Chondrocyte (in vitro differentiated cells): ENCODE results near the gene CFHR2. TPM values are rescaled to one million over a fixed set of nuclear protein-coding genes. Genes with fewer than 3 reads are reported as not detected.
"Not testable (repeated sequence)": the region's sequence is repeated elsewhere in the genome, so short reads cannot be mapped to it uniquely, and the experiment has no call there.

Experiments
- DNase-seq: peaks from one replicate; pipeline ENCODE4 v3.0.0; 2021; ENCODE audit warnings: mixed read lengths, low spot score
- H3K27ac Mint-ChIP-seq: one replicate; pipeline ENCODE4 v1.8.0; 2021; ENCODE audit warnings: mild to moderate bottlenecking, moderate library complexity, mixed read lengths; ENCODE audit not compliant: unreplicated experiment
- H3K27me3 Mint-ChIP-seq: 2 replicates; pipeline ENCODE4 v1.8.0; 2021; ENCODE audit warnings: low read depth, mixed read lengths
- H3K36me3 Mint-ChIP-seq: 2 replicates; pipeline ENCODE4 v1.8.0; 2021; ENCODE audit warnings: low read depth, mixed read lengths
- H3K4me1 Mint-ChIP-seq: 2 replicates; pipeline ENCODE4 v1.8.0; 2021; ENCODE audit warnings: low read depth, mild to moderate bottlenecking, mixed read lengths
- H3K4me3 Mint-ChIP-seq: one replicate; pipeline ENCODE4 v1.8.0; 2021; ENCODE audit warnings: mild to moderate bottlenecking, moderate library complexity, mixed read lengths; ENCODE audit not compliant: unreplicated experiment
- H3K9me3 Mint-ChIP-seq: 2 replicates; pipeline ENCODE4 v1.8.0; 2021; ENCODE audit warnings: low read depth, mixed read lengths
- total RNA-seq: library from RNA; stranded (reverse); gene quantifications from 3 replicates; pipeline ENCODE4 v1.2.1, GENCODE V29; 2021
- TF ChIP-seq, protein P1 (sequence below): fragments of 200-600 bp; sonication (generic); IDR thresholded peaks from 2 replicates; pipeline ENCODE4 v1.5.0; 2021; ENCODE audit warnings: antibody characterized with exemption, mild to moderate bottlenecking, moderate library complexity

Gene CFHR2
- total RNA-seq, 1 donor from 2014 or later: not detected

- TF ChIP-seq, protein P1, sequence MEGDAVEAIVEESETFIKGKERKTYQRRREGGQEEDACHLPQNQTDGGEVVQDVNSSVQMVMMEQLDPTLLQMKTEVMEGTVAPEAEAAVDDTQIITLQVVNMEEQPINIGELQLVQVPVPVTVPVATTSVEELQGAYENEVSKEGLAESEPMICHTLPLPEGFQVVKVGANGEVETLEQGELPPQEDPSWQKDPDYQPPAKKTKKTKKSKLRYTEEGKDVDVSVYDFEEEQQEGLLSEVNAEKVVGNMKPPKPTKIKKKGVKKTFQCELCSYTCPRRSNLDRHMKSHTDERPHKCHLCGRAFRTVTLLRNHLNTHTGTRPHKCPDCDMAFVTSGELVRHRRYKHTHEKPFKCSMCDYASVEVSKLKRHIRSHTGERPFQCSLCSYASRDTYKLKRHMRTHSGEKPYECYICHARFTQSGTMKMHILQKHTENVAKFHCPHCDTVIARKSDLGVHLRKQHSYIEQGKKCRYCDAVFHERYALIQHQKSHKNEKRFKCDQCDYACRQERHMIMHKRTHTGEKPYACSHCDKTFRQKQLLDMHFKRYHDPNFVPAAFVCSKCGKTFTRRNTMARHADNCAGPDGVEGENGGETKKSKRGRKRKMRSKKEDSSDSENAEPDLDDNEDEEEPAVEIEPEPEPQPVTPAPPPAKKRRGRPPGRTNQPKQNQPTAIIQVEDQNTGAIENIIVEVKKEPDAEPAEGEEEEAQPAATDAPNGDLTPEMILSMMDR: no peak
- Mint-ChIP-seq H3K9me3 (no peaks in the 10 kb centered on the region), H3K4me3 (no peak overlapping the region), H3K36me3 (no peaks in the 10 kb centered on the region), H3K27me3 (peaks cover 4% of the 10 kb centered on the region), H3K27ac (no peak overlapping the region), H3K4me1 (no peaks in the 10 kb centered on the region)
- DNase-seq: peak; percentile 92
Observed at GRCh38 chr1:196933531-196934189, 9.9 kb upstream of the CFHR2 start.

- DNase-seq: peak; percentile 69
- not testable (repeated sequence) for H3K27me3 Mint-ChIP-seq, H3K4me1 Mint-ChIP-seq, H3K9me3 Mint-ChIP-seq, H3K27ac Mint-ChIP-seq, H3K36me3 Mint-ChIP-seq, H3K4me3 Mint-ChIP-seq
Observed at GRCh38 chr1:196941474-196941873, 2.1 kb upstream of the CFHR2 start.

DNA sequence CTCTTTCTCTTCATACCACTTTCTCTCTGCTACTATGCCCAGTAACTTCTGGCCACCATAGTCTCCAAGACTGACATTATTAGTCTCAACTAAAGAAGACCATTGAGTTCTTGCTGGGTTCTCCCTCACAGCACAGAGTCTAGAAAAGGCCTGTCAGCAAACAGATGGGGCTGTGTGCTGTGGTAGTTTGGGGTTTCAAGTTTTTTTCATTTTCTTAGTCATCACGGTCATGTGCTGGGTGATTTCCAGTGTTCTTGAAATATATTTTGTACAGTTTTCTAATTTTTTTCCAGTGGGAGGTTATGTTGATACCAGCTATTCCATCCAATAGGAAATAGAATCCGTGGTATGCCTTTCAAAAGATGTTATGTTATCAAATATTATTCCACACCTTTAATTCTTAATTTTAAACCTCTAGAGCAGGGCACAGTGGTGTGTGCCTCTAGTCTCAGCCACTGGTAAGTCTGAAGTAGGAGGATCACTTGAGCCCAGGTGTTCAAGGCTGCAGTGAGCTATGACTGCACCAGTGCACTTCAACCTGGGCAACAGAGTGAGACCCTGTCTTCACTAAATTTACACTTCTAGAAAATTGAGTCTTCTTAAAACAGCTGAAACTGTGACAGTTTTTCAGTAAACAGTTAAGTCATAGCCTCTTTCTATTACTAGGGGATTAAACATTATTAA is 8.3 kb downstream of the CFHR2 start:
- H3K27me3 Mint-ChIP-seq: peaks cover 8% of the 10 kb centered on the region
- H3K4me1 Mint-ChIP-seq: no peaks in the 10 kb centered on the region
- DNase-seq: no peak
- H3K9me3 Mint-ChIP-seq: no peaks in the 10 kb centered on the region
- H3K4me3 Mint-ChIP-seq: no peak overlapping the region
- H3K36me3 Mint-ChIP-seq: no peaks in the 10 kb centered on the region
- TF ChIP-seq, protein P1: no peak
- no peak overlapping the region for H3K27ac Mint-ChIP-seq

DNA sequence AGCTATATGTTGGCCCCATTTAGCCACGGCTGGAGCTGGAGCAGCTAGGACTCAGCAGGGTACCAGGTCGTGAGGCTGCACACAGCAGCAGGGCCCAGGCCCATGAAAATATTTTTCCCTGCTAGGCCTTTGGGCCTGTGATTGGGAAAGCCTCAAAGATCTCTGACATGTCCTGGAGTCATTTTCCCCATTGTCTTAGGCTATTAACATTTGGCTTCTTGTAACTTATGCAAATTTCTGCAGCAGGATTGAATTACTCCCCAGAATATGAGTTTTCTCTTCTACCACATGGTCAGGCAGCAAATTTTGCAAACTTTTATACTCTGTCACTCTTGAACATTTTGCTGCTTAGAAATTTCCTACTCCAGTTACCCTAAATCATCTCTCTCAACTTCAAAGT is 11.2 kb downstream of the CFHR2 start:
- DNase-seq: no peak
- no peak overlapping the region for H3K27ac Mint-ChIP-seq
- H3K4me3 Mint-ChIP-seq: no peak overlapping the region
- H3K27me3 Mint-ChIP-seq: peaks cover 10% of the 10 kb centered on the region
- H3K36me3 Mint-ChIP-seq: no peaks in the 10 kb centered on the region
- H3K4me1 Mint-ChIP-seq: no peaks in the 10 kb centered on the region
- TF ChIP-seq, protein P1: no peak
- no peaks in the 10 kb centered on the region for H3K9me3 Mint-ChIP-seq

DNA sequence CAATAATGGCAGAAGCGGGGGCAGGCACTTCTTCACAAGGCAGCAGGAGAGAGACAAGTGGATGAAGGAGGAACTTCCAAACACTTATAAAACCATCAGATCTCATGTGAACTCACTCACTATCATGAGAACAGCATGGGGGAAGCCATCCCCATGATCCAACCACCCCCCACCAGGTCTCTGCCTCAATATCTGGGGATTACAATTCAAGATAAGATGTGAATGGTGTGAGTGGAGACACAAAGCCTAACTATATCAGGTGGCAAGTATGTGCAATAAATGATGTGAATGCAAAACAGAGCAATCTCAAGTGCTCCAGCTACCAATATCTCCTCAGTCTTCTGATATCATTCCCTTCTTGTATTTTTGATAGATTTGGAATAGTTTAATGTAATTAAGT is 12.4 kb downstream of the CFHR2 start:
- Mint-ChIP-seq H3K4me1 (no peaks in the 10 kb centered on the region), H3K36me3 (no peaks in the 10 kb centered on the region), H3K4me3 (no peak overlapping the region), H3K27me3 (peaks cover 8% of the 10 kb centered on the region), H3K9me3 (no peaks in the 10 kb centered on the region), H3K27ac (no peak overlapping the region)
- TF ChIP-seq, protein P1: no peak
- DNase-seq: no peak

DNA sequence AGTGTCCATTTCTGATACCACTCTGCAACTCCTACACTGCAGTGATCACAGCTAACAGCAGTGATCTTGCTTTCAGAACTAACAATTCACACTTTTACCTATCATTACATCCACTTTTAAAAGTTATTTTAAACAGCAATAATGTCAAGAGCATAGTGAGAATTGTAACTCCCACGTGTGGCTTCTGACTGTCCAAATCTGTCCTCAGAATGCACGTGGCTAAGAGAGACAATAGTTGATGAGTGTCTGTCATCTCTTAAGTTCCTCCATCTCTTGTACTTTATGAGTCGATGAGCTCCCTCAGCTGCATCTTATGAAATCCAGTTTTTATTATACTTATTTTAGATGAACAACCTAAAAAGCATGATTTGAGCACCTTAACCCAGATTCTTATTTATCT is 17.3 kb downstream of the CFHR2 start:
- Mint-ChIP-seq H3K9me3 (no peaks in the 10 kb centered on the region), H3K27ac (no peak overlapping the region), H3K4me3 (no peak overlapping the region), H3K27me3 (peaks cover 10% of the 10 kb centered on the region), H3K4me1 (no peaks in the 10 kb centered on the region), H3K36me3 (no peaks in the 10 kb centered on the region)
- TF ChIP-seq, protein P1: no peak
- no peak for DNase-seq
